Eye (tissue), 1 donor: ENCODE data around the gene FABP1.

ENCODE experiments used
- DNase-seq: peaks from one replicate; pipeline ENCODE4 v3.0.0-alpha.2; 2015

The FABP1 gene

DNA sequence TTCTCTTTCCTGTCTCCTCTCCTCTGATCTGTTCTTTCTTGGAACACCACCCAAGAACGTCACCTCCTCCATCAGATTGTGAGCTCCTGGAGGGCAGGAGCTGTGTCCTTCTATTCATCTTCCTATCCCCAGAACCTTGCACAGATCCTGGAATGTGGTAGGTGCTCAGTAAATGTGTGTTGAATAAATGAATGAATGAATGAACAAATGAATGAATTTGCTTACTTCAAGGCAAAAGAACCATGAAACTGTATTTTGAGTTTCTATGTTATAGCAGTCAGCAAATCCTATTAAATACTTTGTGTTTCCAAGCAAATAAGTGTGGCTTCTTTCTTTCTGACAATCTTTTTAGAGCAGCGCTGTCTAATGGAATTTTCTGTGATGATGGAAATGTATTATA lies 14.8 kb downstream of the FABP1 start:
- DNase-seq = no peak

DNA sequence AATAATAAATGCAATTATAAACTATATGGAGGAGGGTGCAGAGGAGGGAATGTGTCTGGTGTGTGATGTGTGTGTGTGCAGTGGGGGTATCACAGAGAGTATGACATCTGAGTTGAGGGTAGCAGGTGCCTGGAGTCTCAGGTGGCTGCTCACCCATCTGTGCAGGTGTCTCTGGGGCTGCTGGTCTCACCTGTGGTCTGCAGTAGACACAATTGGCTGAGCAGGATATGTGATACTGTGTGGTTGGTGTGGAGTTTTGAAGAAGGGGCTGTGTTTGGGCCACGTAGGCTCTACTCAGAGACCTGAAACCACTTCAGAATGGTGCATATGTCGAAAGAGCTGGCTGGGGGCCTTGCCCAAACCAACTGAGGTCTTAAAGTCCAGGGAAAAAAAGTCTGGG lies 17.0 kb downstream of the FABP1 start:
- DNase-seq = no peak

GRCh38 chr2:88108796-88109195 lies 19.1 kb downstream of the FABP1 start:
- DNase-seq = no peak

- DNase-seq = no peak
Observed at GRCh38 chr2:88100489-88100858, 27.4 kb downstream of the FABP1 start.

- peak; percentile 58 for DNase-seq
Observed at GRCh38 chr2:88099798-88100488, 27.9 kb downstream of the FABP1 start.

GRCh38 chr2:88098558-88098900 lies 29.3 kb downstream of the FABP1 start:
- no peak for DNase-seq

GRCh38 chr2:88097891-88098557 lies 29.8 kb downstream of the FABP1 start:
- no peak for DNase-seq

DNA sequence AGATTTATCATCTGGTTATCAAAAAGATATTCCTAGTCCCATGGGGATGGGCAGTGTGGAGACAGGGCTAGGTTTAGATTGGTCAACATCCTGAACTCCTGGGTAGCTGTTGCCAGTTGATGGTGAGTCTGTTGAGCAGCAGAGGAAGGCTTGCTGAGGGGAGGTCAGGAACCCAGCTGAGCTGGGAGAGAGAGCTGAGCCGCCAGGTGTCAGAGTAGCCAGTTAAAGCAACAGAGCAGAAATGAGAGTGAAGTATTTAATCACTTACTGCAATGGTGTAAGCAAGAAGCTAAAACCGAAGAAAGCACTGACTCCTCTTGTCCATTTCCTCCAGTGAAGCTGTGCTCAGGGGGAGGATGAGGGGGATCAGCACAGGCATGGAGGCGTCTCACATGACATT lies 30.7 kb downstream of the FABP1 start:
- DNase-seq = no peak

GRCh38 chr2:88096708-88097107 lies 31.2 kb downstream of the FABP1 start:
- DNase-seq = no peak

DNA sequence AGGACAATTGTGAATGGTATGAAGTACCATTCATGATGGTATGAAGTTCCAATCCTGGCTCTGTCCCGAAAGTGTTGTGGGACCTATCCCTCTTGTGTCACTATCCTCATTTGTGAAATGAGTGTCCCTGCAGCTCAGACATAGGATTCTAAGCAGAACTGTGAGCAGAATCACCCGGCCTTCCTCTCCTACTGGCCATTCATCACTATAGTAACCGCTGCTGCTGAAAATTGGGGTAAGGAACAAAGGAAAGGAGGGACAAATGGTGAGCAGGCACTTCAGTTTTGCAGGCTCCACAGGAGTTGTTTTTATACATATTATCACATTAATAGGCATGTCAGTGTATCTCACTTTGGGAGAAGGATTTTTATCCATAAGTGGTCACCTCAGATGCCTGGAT lies 32.8 kb downstream of the FABP1 start:
- peak; percentile 27 for DNase-seq

DNA sequence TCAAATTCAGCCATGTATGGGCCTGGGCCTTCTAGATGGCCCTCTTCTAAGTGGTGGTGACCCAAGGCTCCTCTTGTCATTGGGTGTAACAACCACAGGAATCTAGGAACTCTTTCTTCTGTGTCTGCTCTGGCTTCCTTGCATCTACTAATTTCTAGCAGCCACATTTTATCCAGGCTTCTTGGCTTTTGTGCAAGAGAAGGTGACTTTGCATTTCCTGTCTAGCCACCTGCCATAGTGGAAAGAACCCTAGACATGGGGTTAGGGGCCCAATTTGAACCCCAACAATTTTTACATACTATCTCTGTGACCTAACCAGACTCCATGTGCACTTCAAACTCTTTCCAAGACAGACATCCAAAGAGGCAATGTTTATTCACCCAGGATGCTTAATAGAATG lies 35.1 kb downstream of the FABP1 start:
- no peak for DNase-seq

- DNase-seq = no peak
Observed at GRCh38 chr2:88091943-88092342, 35.9 kb downstream of the FABP1 start.

DNA sequence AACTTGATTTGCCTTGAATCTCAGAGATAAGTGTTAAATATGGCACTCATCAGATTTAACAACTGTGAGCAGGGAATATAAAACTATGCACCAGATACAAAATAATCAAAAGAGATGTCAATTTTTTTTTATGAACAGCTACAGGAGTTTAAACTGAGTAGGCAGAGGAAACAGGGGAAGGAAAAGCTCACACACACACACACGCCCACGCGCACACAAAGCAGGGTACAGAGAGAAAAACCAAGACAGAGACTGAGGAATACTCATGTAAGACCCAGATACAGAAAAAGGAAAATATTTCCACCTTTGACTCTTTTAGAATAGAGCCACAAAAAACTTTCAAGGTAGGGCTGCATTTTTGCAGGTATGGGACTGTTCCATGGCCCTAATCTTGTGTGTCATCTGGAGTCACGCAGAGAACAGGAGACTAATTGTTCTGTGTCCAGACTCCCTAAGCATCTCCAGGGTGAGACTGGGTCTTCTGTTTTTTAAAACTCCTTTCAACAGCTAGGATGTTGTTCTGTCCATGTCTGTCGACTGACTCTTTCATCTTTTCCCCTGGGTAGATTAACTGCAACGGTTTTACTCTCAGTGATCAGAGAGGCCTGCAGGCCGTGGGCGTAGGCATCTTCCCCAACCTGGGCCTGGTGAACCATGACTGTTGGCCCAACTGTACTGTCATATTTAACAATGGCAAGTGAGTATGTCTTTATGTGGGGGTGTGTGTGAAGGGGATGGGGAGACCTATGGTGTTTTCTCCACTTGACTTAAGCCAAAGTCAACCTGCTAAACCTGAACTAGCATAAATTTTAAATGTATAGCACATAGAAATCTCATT lies 37.2 kb downstream of the FABP1 start:
- no peak for DNase-seq

DNA sequence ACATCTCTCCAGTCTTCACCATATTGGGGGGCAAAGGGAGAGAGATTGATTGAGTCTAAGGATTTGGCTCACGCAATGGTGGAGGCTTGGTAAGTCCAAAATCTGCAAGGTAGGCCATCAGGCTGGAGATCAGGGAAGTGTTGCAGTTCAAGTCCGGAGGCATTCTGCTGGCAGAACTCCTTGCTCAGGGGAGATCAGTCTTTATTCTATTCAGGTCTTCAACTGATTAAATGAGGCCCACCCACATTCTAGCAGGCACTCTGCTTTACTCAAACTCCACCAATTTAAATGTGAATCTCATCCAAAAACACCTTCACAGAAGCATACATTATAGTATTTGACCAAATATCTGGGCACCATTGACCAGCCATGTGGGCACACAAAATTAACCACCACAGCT lies 38.9 kb downstream of the FABP1 start:
- no peak for DNase-seq

DNA sequence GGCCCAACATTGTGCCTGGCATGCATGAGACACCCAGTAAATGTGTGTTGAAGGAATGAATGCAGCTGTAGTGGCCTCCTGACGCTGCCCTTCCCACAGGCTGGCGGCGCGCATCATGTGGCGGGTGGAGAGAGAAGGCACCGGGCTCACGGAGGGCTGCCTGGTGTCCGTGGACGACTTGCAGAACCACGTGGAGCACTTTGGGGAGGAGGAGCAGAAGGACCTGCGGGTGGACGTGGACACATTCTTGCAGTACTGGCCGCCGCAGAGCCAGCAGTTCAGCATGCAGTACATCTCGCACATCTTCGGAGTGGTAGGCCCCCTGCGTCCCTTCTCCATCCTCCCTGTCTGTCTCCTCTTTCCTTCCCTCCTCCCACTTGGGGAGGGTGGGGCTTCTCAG lies 40.1 kb downstream of the FABP1 start:
- no peak for DNase-seq

DNA sequence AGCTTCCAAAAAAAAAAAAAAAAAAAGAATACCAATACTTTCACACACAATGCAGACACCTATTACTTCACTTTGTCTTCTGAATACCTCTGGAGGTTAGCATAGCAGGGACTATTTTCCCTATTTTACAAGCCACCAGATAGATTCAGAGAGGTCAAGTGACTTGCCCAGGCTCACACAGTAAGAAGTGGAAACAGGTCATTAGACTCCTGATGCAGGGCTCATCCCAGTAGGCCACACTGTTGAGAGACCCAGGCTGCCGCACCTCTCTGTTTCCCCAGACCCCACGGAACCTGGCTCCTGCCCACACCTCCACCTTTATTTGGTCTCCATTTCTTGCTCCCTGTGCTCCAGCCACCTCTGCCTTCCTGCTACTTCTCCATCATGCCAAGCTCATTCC lies 40.8 kb downstream of the FABP1 start:
- no peak for DNase-seq

GRCh38 chr2:88086401-88086800 lies 41.5 kb downstream of the FABP1 start:
- DNase-seq = no peak

GRCh38 chr2:88085602-88086001 lies 42.3 kb downstream of the FABP1 start:
- DNase-seq = no peak

DNA sequence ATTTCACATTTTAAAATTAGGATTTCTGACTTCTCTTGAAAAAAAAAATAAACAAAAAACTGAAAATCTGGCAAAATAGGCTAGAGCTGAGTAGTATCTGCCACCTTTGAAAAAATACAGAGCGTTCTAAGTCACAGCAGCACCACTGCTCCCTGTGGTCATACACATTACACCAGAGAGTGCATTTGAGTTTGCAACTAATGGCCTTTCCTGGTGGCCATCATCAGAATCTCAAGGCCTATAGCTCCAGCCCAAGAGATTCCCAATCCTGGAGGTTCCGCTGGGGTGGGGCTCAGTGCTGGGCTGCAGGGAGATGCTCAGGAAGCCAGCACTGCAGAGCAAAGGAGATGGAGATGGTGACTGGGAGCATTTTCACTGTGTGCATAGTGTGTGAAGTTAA lies 42.8 kb downstream of the FABP1 start:
- DNase-seq = no peak

- DNase-seq = peak; percentile 17
Observed at GRCh38 chr2:88082781-88083180, 45.1 kb downstream of the FABP1 start.

DNA sequence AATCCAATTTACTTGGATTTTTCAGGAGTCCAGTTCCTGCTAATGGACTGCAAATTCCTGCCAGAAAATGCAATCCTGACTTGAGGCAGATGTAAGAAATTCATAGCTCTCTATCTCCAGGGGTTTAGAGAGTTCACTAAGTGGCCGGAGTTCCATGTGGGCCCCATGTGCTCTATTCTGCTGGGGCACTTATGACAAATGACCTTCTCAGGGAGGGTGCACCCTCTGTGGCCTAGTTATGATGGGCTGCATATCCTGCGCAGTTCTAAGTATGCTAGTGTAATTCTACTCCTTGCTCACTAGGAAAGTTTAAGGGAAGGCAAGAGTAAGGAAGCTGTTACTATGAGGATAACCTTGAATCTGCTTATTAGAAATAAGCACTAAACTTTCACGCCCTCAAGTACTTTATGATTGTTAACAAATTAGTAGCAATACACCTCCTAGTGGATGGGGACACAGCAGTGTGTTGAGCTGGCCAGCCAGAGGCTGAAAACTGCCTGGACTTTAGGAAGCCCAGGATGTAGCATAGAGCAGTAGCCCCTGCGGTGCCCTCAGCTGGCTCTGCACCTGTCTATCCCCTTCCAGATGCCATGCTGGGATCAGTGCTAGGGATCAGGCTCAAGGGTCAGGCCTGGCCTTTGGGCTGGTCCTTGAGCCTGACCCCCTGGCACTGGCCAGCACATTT lies 45.8 kb downstream of the FABP1 start:
- DNase-seq = peak; percentile 24

DNA sequence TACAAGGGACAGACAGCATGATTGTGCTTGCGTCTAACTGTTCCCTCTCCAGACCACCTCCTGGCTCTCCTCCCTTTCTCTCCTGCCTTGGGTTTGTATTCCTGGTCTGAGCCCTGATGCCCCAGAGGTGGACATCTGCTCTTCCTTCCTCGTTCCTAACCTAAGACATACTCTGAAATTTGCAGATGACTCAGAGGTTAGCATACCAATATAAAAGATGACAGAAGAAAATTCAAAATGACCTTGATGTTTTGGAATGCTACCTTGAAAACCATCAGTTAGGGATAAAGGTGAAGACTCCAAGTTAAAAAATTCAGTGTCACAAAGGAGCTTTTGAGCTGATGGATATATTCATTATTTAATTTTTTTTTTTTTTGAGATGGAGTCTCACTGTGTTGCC lies 47.3 kb downstream of the FABP1 start:
- DNase-seq = no peak

GRCh38 chr2:88078643-88079172 lies 49.2 kb downstream of the FABP1 start:
- DNase-seq = no peak
